ENCODE results near the gene TRAPPC11.

DNA sequence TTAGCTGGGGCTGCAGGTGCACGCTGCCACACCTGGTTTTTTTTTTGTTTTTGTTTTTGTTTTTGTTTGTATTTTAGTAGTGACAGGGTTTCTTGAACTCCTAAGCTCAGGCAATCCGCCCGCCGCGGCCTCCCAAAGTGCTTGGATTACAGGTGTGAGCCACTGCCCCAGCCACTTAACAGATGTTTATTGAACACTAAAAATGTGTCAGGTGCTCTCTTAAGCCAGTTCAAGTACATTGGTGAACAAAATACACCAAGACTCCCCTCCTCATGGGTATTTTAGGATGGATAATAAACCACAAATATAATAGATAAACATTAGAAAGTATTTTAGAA, 69.9 kb downstream of the TRAPPC11 start:
- TF ChIP-seq, protein P1, sequence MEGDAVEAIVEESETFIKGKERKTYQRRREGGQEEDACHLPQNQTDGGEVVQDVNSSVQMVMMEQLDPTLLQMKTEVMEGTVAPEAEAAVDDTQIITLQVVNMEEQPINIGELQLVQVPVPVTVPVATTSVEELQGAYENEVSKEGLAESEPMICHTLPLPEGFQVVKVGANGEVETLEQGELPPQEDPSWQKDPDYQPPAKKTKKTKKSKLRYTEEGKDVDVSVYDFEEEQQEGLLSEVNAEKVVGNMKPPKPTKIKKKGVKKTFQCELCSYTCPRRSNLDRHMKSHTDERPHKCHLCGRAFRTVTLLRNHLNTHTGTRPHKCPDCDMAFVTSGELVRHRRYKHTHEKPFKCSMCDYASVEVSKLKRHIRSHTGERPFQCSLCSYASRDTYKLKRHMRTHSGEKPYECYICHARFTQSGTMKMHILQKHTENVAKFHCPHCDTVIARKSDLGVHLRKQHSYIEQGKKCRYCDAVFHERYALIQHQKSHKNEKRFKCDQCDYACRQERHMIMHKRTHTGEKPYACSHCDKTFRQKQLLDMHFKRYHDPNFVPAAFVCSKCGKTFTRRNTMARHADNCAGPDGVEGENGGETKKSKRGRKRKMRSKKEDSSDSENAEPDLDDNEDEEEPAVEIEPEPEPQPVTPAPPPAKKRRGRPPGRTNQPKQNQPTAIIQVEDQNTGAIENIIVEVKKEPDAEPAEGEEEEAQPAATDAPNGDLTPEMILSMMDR (conservative IDR thresholded peaks at IDR 0.05; ENCODE audit: low read depth, low read length), result no peak
- TF ChIP-seq, protein P2, sequence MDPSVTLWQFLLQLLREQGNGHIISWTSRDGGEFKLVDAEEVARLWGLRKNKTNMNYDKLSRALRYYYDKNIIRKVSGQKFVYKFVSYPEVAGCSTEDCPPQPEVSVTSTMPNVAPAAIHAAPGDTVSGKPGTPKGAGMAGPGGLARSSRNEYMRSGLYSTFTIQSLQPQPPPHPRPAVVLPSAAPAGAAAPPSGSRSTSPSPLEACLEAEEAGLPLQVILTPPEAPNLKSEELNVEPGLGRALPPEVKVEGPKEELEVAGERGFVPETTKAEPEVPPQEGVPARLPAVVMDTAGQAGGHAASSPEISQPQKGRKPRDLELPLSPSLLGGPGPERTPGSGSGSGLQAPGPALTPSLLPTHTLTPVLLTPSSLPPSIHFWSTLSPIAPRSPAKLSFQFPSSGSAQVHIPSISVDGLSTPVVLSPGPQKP (IDR thresholded peaks at IDR 0.05; ENCODE audit: borderline replicate concordance, low read depth, low read length), result no peak
- TF ChIP-seq RFX5 (IDR thresholded peaks at IDR 0.05; ENCODE audit: low read depth, low read length) (no peak), BHLHE40 (IDR thresholded peaks at IDR 0.05; ENCODE audit: low read depth, low read length) (no peak), MAZ (IDR thresholded peaks at IDR 0.05; ENCODE audit: borderline replicate concordance, low read depth, low read length) (no peak), POLR2A (IDR thresholded peaks at IDR 0.05; ENCODE audit: low read depth, low read length) (no peak), CEBPB (IDR thresholded peaks at IDR 0.05; ENCODE audit: low read depth, low read length) (no peak), FOS (IDR thresholded peaks at IDR 0.05; ENCODE audit: low read depth, low read length) (no peak), RAD21 (IDR thresholded peaks at IDR 0.05; ENCODE audit: low read length) (no peak), MAFK (IDR thresholded peaks at IDR 0.05; ENCODE audit: low read depth, low read length) (no peak), MXI1 (IDR thresholded peaks at IDR 0.05; ENCODE audit: borderline replicate concordance, low read depth, low read length) (no peak)
- TF ChIP-seq, protein P3, sequence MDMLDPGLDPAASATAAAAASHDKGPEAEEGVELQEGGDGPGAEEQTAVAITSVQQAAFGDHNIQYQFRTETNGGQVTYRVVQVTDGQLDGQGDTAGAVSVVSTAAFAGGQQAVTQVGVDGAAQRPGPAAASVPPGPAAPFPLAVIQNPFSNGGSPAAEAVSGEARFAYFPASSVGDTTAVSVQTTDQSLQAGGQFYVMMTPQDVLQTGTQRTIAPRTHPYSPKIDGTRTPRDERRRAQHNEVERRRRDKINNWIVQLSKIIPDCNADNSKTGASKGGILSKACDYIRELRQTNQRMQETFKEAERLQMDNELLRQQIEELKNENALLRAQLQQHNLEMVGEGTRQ (IDR thresholded peaks at IDR 0.05; ENCODE audit: low read depth, low read length), result no peak
